Cardiac muscle cell (in vitro differentiated cells and primary cell): ENCODE data around the gene KCNJ3. TPM values are rescaled to one million over a fixed set of nuclear protein-coding genes. Genes with fewer than 3 reads are reported as not detected.

Source experiments
- DNase-seq, 2 donors: peaks; one replicate each; pipeline versions ENCODE4 v3.0.0 to v3.0.0-alpha.2; 2010 to 2017; ENCODE audit warnings: low read depth in 1 of 2, low spot score in 1 of 2
- H3K27ac ChIP-seq: fragments of 200-600 bp; sonication (generic); 2 replicates; pipeline ENCODE4 v1.5.1; 2016
- H3K27me3 ChIP-seq: fragments of 200-600 bp; sonication (generic); 2 replicates; pipeline ENCODE4 v1.6.0; 2016; ENCODE audit warnings: control low read depth
- H3K36me3 ChIP-seq: fragments of 200-600 bp; sonication (generic); 2 replicates; pipeline ENCODE4 v1.5.1; 2016; ENCODE audit warnings: control low read depth
- H3K4me1 ChIP-seq: fragments of 200-600 bp; sonication (generic); 2 replicates; pipeline ENCODE4 v1.8.1; 2017; ENCODE audit warnings: low read depth, mild to moderate bottlenecking, mixed run types
- H3K4me3 ChIP-seq: fragments of 200-600 bp; sonication (generic); 2 replicates; pipeline ENCODE4 v1.5.1; 2016; ENCODE audit warnings: mild to moderate bottlenecking
- H3K9me3 ChIP-seq: fragments of 200-600 bp; sonication (generic); 2 replicates; pipeline ENCODE4 v1.5.1; 2017; ENCODE audit warnings: low read depth, mild to moderate bottlenecking, control low read depth
- CTCF ChIP-seq: IDR thresholded peaks from 2 replicates; pipeline ENCODE4 v1.5.1; 2012; ENCODE audit warnings: low read depth, mild to moderate bottlenecking, low read length
- polyA plus RNA-seq: library from polyadenylated mRNA; unstranded; fragments of >200 nt; fragmentation: Nextera tagmentation; extraction: Ambion mirVana; gene quantifications from 2 replicates; pipeline ENCODE4 v1.2.1, GENCODE V29; 2016
- total RNA-seq: library from RNA; depleted of rRNA; stranded (reverse); fragments of >200 nt; gene quantifications from 2 replicates; pipeline ENCODE4 v1.2.3, GENCODE V29; 2016

KCNJ3 gene
- total and polyA plus RNA-seq, 2 experiments from 2014 or later = 1.9 to 2.0 TPM

DNA sequence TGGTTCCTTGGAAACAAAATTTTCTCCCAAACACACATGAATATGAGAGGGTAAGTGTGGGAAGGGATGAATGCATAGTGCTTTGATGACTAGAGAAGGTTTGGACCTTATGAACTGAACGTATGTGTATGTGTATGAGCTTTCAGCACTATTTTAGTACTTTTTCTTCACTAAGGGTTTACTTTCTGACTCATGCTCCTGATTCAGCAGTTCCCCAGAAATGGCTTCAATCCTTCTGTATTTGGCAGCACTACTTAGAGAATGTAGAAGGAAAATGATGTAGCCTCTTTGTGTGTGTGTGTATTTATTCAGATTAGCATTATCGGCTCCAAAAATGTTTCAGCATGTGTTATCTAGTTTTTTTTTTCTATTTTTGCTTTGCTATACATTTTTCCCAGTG is 22.2 kb downstream of the KCNJ3 start:
- H3K27ac ChIP-seq = no peak overlapping the region
- no peaks in the 10 kb centered on the region for H3K27me3 ChIP-seq
- no peak for TF ChIP-seq CTCF
- no peaks in the 10 kb centered on the region for H3K4me1 ChIP-seq
- no peak for DNase-seq
- no peaks in the 10 kb centered on the region for H3K9me3 ChIP-seq
- no peaks in the 10 kb centered on the region for H3K36me3 ChIP-seq
- H3K4me3 ChIP-seq = no peak overlapping the region

DNA sequence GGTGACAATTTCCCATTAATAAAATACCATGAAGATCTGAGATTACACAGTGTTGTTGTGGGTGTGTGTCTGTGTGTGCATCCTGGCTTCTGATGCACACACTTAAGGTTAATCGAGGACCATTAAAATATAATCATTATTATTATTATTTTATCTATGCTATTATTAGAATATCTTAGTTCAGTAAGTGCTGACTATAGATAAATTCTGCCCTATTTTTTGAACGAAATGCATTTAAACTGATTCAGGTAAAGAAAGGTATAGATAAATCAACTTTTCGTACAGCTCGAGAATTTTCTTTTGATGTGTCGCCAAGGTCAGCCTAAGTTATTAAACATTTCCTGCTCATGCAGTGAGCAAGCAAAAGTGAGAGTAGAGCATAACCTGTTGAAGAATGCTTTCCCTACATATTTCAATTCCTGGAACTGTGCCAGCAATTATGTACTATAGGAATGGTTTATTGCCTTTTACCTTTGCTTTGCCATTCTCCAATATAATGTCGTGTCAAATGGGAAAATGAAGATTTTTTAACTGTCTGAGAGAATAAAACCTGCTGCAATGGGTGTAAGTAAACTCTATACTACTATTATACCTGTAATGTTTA is 25.8 kb downstream of the KCNJ3 start:
- H3K36me3 ChIP-seq = no peaks in the 10 kb centered on the region
- H3K27me3 ChIP-seq = no peaks in the 10 kb centered on the region
- no peaks in the 10 kb centered on the region for H3K4me1 ChIP-seq
- no peak overlapping the region for H3K4me3 ChIP-seq
- no peak for TF ChIP-seq CTCF
- DNase-seq = no peak
- no peak overlapping the region for H3K27ac ChIP-seq
- no peaks in the 10 kb centered on the region for H3K9me3 ChIP-seq

DNA sequence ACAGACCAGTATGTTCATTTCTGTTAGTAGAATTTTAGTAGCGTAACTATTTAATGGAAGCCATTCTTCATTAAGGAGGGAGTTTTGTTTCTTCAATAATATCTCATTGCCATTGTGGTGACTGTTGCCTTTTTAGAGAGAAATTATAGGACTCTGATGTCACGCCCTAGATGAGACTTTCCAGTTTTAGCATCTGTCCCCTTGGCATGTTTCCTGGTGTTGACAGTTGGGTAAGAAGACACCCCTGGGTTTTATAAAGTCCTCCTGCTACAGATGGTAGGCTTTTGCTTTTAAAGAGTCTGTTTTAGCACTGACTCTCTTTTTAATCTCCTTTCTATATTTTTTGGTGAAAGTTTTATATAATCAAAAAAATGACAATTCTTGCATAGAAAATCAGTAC is 41.9 kb downstream of the KCNJ3 start:
- Histone ChIP-seq H3K4me3 (no peak overlapping the region), H3K27me3 (no peaks in the 10 kb centered on the region), H3K4me1 (no peaks in the 10 kb centered on the region), H3K9me3 (no peaks in the 10 kb centered on the region), H3K27ac (no peak overlapping the region), H3K36me3 (no peaks in the 10 kb centered on the region)
- no peak for DNase-seq
- no peak for TF ChIP-seq CTCF

- H3K9me3 ChIP-seq = no peaks in the 10 kb centered on the region
- no peaks in the 10 kb centered on the region for H3K4me1 ChIP-seq
- DNase-seq = no peak
- H3K27me3 ChIP-seq = no peaks in the 10 kb centered on the region
- no peak overlapping the region for H3K4me3 ChIP-seq
- H3K36me3 ChIP-seq = no peaks in the 10 kb centered on the region
- no peak for TF ChIP-seq CTCF
- no peak overlapping the region for H3K27ac ChIP-seq
These were observed 60.4 kb downstream of the KCNJ3 start for GRCh38 chr2:154758871-154759270.

GRCh38 chr2:154762638-154763037 is 64.1 kb downstream of the KCNJ3 start:
- H3K9me3 ChIP-seq = no peaks in the 10 kb centered on the region
- H3K36me3 ChIP-seq = no peaks in the 10 kb centered on the region
- DNase-seq = no peak
- no peak overlapping the region for H3K27ac ChIP-seq
- H3K27me3 ChIP-seq = no peaks in the 10 kb centered on the region
- no peak overlapping the region for H3K4me3 ChIP-seq
- no peak for TF ChIP-seq CTCF
- no peaks in the 10 kb centered on the region for H3K4me1 ChIP-seq
